Effector CD8-positive, alpha-beta T cell (primary cell): Measurements from ENCODE around the gene TRIO.

Experiments used
- DNase-seq: peaks from one replicate; lab custom pipeline; 2025; lab: John Stamatoyannopoulos, UW

TRIO gene

GRCh38 chr5:14267166-14267838 is 124.2 kb downstream of the TRIO start:
- DNase-seq: no peak

DNA sequence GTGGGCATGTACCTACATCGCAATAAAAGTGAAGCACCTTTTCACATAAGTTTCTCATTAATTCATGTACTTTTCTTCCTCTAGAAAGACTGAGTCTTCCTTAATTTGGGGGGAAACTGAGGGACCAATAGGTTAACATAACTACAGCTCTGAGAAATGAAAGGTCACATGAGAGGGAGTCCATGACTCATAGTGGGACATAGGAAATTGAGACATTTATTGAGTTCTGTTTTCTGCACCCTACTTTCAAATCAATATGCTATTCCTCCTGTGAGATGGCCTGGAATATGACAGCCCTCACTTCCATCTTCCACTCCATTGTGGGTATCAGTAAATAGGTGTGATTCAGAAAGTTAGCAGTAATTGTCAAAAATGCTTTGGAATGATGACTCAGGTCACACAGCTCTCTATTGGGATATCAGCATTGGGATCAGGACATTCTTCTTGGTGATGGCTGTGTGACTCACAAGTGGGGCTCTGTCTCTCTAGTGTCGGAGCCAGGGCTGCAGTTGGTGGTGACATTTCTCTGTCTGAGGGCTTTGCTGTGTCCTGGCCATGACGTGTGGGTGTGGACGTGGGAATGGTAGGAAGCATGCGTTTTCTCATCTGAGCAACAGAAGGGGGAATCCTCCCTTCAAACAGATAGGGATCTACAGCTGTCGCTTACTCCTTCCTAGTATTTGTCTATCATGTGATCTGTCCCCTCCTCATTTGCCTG is 125.0 kb downstream of the TRIO start:
- no peak for DNase-seq

GRCh38 chr5:14268738-14269137 is 125.6 kb downstream of the TRIO start:
- DNase-seq: no peak

DNA sequence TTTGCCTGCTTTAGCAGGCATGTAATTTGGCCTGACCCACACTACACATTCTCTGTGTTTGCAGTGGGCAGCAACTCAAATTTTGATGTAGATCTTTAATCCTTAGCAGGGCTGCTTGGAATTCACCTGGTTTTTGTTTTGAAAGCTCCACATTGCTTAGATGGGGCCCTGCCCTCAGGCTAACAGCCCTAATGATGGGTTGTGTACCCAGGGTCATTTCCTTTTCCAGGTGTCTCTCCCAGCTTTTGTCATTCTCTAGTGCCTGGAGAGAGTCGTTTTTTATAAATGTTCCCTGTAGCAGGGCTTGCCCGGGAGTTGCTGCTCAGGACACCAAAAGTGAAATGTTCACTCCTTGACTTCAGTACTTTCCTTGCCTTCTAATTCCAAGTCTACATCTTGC is 126.3 kb downstream of the TRIO start:
- DNase-seq: no peak

- DNase-seq: no peak
These were observed 127.1 kb downstream of the TRIO start for GRCh38 chr5:14270209-14270702.

- DNase-seq: no peak
These were observed 129.5 kb downstream of the TRIO start for GRCh38 chr5:14272548-14273205.

- no peak for DNase-seq
These were observed 130.1 kb downstream of the TRIO start for GRCh38 chr5:14273207-14273767.

DNA sequence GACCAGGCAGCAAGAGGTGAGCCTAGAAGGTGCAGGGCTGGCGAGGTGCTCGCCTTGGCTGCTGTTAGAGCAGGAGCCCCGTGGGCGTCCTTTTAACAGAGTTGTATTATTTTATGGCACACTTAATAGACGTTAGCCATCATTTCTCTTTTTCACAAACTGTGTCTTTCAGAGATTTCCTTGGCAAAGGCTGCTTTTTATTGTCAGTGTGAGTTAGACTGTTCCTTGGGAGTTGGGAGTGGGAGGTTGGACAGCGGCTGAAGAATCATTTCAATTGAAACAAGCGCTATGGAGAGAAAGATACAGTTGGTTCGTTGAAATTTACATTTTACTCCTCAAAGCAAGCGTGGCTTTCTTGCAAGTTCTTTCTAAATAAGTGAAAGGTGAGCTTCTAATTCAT is 133.2 kb downstream of the TRIO start:
- DNase-seq: no peak

DNA sequence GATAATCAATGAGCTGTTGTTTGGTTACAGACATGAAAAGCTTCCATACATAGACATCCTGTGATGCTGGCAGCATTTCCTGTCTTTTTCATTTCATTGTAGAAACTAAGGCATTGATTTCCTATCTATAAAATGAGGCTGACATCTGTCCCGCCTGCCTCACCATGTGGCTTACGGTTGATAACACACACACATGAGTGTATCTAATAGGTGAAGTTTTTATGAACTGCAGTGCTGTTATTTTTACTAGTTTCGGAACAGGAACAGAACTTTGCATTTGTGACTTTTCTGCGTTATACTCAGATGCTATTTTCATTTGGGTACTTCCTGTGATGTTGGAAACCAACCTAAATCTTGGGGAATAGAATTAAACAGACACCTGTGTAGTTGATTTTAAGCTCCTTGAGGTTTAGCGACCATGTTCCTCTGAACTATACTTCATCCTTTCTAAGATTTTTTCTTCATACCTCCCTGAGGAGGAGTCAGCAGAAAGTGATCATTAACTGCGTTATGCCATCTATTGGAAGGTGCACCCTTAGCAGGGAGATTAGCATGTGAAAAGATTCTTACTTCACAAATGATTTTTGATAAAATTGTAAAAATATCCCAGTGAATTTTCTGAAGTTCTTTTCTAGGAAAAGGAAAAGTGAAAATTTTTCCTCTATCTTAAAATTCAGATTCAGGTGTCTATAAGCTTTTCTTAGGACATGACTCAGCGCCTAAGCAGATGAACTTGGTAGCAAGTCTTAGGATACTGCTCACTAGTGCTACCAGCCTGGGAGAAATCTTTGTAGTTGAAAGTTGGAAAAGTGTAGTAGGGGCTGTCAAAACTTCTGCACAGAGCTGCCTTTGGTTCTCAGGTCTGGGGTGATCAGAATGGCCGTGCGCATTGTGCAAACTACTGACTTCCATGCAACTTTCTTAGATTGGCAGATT is 134.5 kb downstream of the TRIO start:
- no peak for DNase-seq

DNA sequence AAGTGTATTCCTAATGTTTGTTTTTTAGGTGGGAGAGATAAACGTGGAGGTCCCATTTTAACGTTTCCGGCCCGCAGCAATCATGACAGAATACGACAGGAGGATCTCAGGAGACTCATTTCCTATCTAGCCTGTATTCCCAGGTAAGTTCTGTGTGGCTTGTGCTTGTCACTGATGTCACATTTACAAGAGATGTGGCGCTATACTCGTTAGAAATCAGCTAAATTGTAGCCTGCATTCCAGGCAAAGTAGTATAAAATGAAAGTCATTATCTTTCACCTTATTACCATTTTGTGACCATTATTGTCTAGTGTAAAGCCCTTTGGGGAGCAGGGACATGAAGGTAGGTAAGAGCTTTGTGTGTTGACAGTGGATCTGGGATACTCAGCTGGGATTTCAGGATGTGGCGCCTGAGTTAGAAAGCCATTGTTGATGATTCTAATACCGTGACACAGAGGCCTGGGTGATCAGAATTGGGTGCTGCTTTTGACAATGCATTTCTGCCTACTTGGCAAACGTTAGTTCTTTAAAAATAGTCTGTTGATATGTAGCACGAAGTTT is 137.2 kb downstream of the TRIO start:
- no peak for DNase-seq

DNA sequence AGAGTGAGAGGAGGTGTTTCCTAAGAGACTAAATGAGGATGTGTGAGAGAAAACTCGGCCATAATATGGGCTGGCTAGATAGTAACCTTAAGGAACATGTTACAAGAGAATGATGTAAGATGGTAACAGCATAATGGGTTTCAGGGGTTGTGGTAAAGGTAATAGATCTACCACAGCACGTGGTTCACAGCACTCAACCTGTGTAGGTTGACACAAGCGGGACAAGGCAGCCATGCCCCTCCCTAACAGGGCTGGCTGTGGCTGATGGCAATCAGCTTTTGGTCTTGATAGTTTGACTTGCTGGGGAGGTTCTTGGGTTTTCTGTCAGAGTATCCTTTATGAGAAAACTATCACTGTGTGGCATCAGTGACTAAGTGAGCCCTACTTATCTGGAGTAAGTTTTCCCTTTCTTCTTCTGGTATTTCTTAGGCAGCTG is 138.6 kb downstream of the TRIO start:
- no peak for DNase-seq

- DNase-seq: no peak
These were observed 140.0 kb downstream of the TRIO start for GRCh38 chr5:14283139-14283538.

DNA sequence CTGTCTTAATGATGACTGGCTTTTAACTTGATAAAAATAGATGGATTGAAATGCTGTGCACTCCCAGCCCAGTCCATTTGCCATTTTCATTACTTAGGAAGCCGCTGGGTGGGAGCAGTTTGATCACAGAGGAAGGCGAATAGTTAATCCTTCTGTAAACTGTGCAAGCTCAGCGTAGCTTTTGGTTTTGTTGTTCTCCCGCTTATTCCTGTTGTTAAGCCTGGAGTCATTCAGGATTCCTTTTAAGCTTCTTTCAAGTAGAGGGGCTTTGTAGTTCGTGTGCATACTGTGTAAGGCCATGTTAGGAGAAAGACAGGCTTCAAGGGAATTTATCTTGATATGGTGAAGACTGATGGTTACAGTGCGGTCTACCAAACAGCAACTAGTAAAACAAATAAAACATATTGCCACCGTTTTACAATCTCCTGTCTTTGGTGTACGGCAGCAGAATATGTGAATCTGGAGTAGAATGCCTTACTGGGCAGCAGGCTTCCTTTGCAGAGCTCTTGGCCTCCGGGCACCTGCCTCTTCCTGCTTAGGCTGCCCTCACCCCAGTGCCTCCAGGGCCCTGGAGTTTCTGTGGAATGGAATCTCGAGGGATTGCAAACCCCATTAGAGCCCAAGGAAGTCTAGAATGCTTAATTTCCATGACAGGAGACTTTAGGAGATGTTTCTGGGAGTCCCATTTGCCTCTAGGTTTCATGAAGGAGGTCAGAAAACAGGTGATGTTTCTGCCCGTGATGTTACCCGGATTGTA is 141.4 kb downstream of the TRIO start:
- no peak for DNase-seq

- no peak for DNase-seq
These were observed 142.9 kb downstream of the TRIO start for GRCh38 chr5:14286007-14286406.

GRCh38 chr5:14286574-14287421 is 143.7 kb downstream of the TRIO start:
- no peak for DNase-seq

DNA sequence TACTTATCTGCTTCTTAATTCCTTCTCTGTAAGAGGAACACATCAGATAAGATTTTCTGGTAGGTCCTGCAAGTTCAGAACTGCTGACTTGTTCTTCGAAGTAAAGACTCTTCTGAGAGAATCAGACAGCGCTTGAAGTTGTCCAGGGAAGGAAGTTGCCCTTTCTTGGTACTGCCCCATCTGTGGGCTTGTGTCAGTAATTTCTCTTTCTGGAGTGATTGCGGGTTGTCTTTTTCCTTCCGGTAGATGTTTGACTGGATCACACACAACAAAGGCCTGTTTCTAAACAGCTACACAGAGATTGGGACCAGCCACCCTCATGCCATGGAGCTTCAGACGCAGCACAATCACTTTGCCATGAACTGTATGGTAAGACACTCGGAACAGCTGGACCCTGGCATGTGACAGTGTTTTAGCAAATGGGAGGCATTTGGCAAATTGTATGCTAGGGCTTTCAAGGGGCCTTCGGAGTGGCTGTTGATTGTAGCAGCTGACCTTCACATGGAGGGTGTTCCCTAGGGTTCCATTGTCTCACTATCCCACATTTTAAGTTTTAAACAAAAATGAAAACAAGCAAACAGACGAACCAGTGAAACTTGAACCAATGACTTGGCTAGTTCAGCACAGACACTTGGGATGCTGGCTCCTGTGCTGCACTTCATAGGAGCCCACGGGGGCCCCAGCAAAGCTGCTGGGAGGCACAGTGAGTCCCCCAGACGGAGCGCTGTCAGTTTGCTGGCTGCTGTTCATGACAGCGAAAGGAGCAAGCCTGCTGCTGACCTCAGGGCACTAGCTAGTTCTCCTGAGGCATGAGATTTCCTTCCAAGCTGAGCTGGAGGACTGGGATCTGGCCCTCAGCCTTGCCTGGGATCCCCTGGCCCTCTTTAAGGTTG is 149.9 kb downstream of the TRIO start:
- no peak for DNase-seq

GRCh38 chr5:14295610-14296009 is 152.5 kb downstream of the TRIO start:
- DNase-seq: no peak

DNA sequence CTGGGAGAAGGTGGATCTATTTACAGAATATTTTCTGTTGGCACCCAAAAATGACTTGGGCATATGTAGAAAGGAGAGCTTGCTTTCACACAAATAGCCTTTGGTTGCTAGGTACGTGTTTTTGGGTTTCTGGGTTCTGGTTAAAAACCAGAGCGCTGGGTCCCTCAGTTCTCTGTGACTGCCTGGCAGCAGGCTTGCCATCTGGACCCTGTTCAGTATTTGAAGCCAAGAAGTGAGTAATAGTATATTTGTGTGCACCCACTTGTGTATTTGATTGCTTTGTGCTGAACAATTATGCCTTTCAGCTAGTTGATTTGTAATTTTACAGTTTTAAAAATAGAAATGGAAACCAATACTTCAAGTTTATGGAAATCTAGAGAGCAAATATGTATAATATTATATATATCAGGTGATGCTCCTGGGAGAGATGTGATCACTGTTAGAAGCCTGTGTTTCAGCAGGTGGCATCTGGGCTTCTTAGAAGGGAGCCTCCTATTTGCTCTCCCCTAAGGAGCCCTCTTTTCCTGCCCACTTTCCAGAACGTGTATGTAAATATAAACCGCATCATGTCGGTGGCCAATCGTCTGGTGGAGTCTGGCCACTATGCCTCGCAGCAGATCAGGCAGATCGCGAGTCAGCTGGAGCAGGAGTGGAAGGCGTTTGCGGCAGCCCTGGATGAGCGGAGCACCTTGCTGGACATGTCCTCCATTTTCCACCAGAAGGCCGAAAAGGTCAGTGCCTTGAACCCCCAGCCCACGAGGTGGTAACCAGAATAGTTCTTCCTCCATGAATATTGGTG is 153.6 kb downstream of the TRIO start:
- no peak for DNase-seq
